Colonic mucosa (tissue), 4 donors: ENCODE measurements around the gene C6orf47. TPM values are rescaled to one million over a fixed set of nuclear protein-coding genes. Genes with fewer than 3 reads are reported as not detected.
A peak's percentile ranks its signal among the peaks of the same experiment; 100 is the strongest.

Experiments used
- DNase-seq: peaks from one replicate; pipeline ENCODE4 v3.0.0-alpha.2; 2020
- H3K27ac ChIP-seq: fragments of 200-600 bp; one replicate; pipeline ENCODE4 v1.8.0; 2021
- H3K27me3 ChIP-seq: fragments of 200-600 bp; one replicate; pipeline ENCODE4 v1.8.0; 2021
- H3K36me3 ChIP-seq: fragments of 200-600 bp; one replicate; pipeline ENCODE4 v1.8.0; 2021
- H3K4me1 ChIP-seq: fragments of 200-600 bp; one replicate; pipeline ENCODE4 v1.8.0; 2021; ENCODE audit warnings: mild to moderate bottlenecking
- H3K4me3 ChIP-seq: fragments of 200-600 bp; one replicate; pipeline ENCODE4 v1.8.0; 2021
- H3K9ac ChIP-seq, 2 donors: one replicate each; pipeline ENCODE4 v1.7.0; 2013; ENCODE audit warnings: control low read depth in 2 of 2, low read depth in 2 of 2, low read length in 2 of 2
- H3K9me3 ChIP-seq: fragments of 200-600 bp; one replicate; pipeline ENCODE4 v1.8.0; 2021
- CTCF ChIP-seq: fragments of 200-600 bp; IDR thresholded peaks from one replicate; pipeline ENCODE4 v1.8.0; 2022; ENCODE audit warnings: antibody characterized with exemption, mild to moderate bottlenecking
- intact Hi-C: fragments of 100-400 bp; cut with DNase I; formaldehyde crosslinking; loops from one replicate; pipeline ENCODE4 v1.14.1; 2022
- total RNA-seq, 2 donors: library from RNA; stranded (reverse); fragmentation: NEBNext Ultra II Directional in 1 of 2; extraction: Animal tissue kit (Norgen Biotek cat#: 25700) in 1 of 2; gene quantifications; one replicate each; pipeline ENCODE4 v1.2.1, GENCODE V29; 2021
- donor health status: healthy.
- donor health status: DM: no; HTN: no; CAD: no.
- donor health status: DM: no; HTN: no; CAD: no.

C6orf47 gene
- total RNA-seq, 2 donors from 2014 or later: 28.3 to 32.8 TPM

GRCh38 chr6:31657406-31658157 is 3.0 kb downstream of the C6orf47 start:
- H3K27me3 ChIP-seq: no peaks in the 10 kb centered on the region
- TF ChIP-seq CTCF: no peak
- intact Hi-C loops: loop anchor here (5.0 kb wide), 1 partner anchor 35 kb away; the partner anchor contains the start of gene PRRC2A
- no peak overlapping the region for H3K4me3 ChIP-seq
- H3K36me3 ChIP-seq: no peaks in the 10 kb centered on the region
- peaks cover 15% of the 10 kb centered on the region for H3K4me1 ChIP-seq
- no peak overlapping the region for H3K27ac ChIP-seq
- no peak for DNase-seq
- H3K9me3 ChIP-seq: no peaks in the 10 kb centered on the region
- no peak overlapping the region for H3K9ac ChIP-seq

- H3K27me3 ChIP-seq: no peaks in the 10 kb centered on the region
- H3K4me1 ChIP-seq: peaks cover 25% of the 10 kb centered on the region
- DNase-seq: peak; percentile 49
- H3K4me3 ChIP-seq: no peak within 1 kb of the TSS
- H3K9ac ChIP-seq: peak within 1 kb of the TSS in 1 of 2 donors; percentile 44
- TF ChIP-seq CTCF: no peak
- H3K36me3 ChIP-seq: no peaks in the 10 kb centered on the region
- H3K27ac ChIP-seq: no peak within 1 kb of the TSS
- intact Hi-C loops: loop anchor here (5.0 kb wide), 1 partner anchor 33 kb away; the partner anchor contains the start of gene PRRC2A
- no peaks in the 10 kb centered on the region for H3K9me3 ChIP-seq
Observed at GRCh38 chr6:31655349-31656237, 5.0 kb downstream of the C6orf47 start, which contains the start of gene APOM. Gene APOM (plus strand): TSS chr6:31655894. CDS start chr6:31655967, 73 bp downstream.

- peaks cover 25% of the 10 kb centered on the region for H3K4me1 ChIP-seq
Observed at GRCh38 chr6:31654574-31655348, 5.8 kb downstream of the C6orf47 start.

GRCh38 chr6:31652925-31653724 is 7.5 kb downstream of the C6orf47 start:
- Histone ChIP-seq H3K27me3 (no peaks in the 10 kb centered on the region), H3K27ac (peak overlapping the region; percentile 96), H3K36me3 (peaks cover 13% of the 10 kb centered on the region), H3K4me1 (peaks cover 18% of the 10 kb centered on the region), H3K4me3 (peak overlapping the region; percentile 59), H3K9me3 (no peaks in the 10 kb centered on the region), H3K9ac (peak overlapping the region; percentile 82 to 98)
- intact Hi-C loops: no loop called here
- DNase-seq: peak; percentile 92
- no peak for TF ChIP-seq CTCF

More at GRCh38 chr6:31654574-31655348, 5.8 kb downstream of the C6orf47 start:
- TF ChIP-seq CTCF: no peak
- Histone ChIP-seq H3K9ac (peak overlapping the region in 1 of 2 donors; percentile 8), H3K9me3 (no peaks in the 10 kb centered on the region), H3K36me3 (no peaks in the 10 kb centered on the region), H3K27ac (no peak overlapping the region), H3K4me3 (no peak overlapping the region), H3K27me3 (no peaks in the 10 kb centered on the region)
- intact Hi-C loops: loop anchor here (5.0 kb wide), 1 partner anchor 32 kb away; the partner anchor contains the start of gene PRRC2A
- no peak for DNase-seq
